Endodermal cell (in vitro differentiated cells): ENCODE results near the gene PRDM16. TPM values are rescaled to one million over a fixed set of nuclear protein-coding genes. Genes with fewer than 3 reads are reported as not detected.

ENCODE experiments used
- DNase-seq: peaks from one replicate; pipeline ENCODE4 v3.0.0-alpha.2; 2017
- H3K27ac ChIP-seq: 2 replicates; pipeline ENCODE4 v1.5.1; 2013; ENCODE audit warnings: mild to moderate bottlenecking, low read depth, low read length, moderate library complexity
- H3K27me3 ChIP-seq: 2 replicates; pipeline ENCODE4 v1.6.1; 2013; ENCODE audit warnings: mild to moderate bottlenecking, low read length, moderate library complexity; ENCODE audit not compliant: insufficient read depth, control insufficient read depth, poor library complexity, severe bottlenecking
- H3K36me3 ChIP-seq: 2 replicates; pipeline ENCODE4 v1.7.0; 2013; ENCODE audit warnings: mild to moderate bottlenecking, low read length, moderate library complexity; ENCODE audit not compliant: control insufficient read depth, insufficient read depth
- H3K4me1 ChIP-seq: one replicate; pipeline ENCODE4 v1.7.0; 2013; ENCODE audit warnings: low read length; ENCODE audit not compliant: control insufficient read depth, insufficient read depth
- H3K4me3 ChIP-seq: 2 replicates; pipeline ENCODE4 v1.5.1; 2013; ENCODE audit warnings: mild to moderate bottlenecking, low read length, moderate library complexity
- H3K9ac ChIP-seq: 2 replicates; pipeline ENCODE4 v1.6.1; 2013; ENCODE audit warnings: mild to moderate bottlenecking, low read length, moderate library complexity; ENCODE audit not compliant: poor library complexity, severe bottlenecking; ENCODE audit errors: extremely low read depth
- H3K9me3 ChIP-seq: 2 replicates; pipeline ENCODE4 v1.6.1; 2013; ENCODE audit warnings: mild to moderate bottlenecking, low read length, moderate library complexity; ENCODE audit not compliant: control insufficient read depth
- H3K27ac Mint-ChIP-seq: 2 replicates; pipeline ENCODE4 v1.8.0; 2020; ENCODE audit warnings: mixed read lengths
- H3K27me3 Mint-ChIP-seq: 2 replicates; pipeline ENCODE4 v1.8.0; 2021; ENCODE audit warnings: mild to moderate bottlenecking, mixed read lengths; ENCODE audit not compliant: insufficient read depth
- H3K36me3 Mint-ChIP-seq: 2 replicates; pipeline ENCODE4 v1.8.0; 2020; ENCODE audit warnings: low read depth, mixed read lengths
- H3K4me1 Mint-ChIP-seq: 2 replicates; pipeline ENCODE4 v1.8.0; 2020; ENCODE audit warnings: mixed read lengths
- H3K4me3 Mint-ChIP-seq: 2 replicates; pipeline ENCODE4 v1.8.0; 2020; ENCODE audit warnings: mild to moderate bottlenecking, moderate library complexity, mixed read lengths
- H3K9me3 Mint-ChIP-seq: 2 replicates; pipeline ENCODE4 v1.8.0; 2020; ENCODE audit warnings: mild to moderate bottlenecking, mixed read lengths
- CTCF ChIP-seq: fragments of 200-600 bp; sonication (generic); conservative IDR thresholded peaks from 2 replicates; pipeline ENCODE4 v1.5.0; 2021; ENCODE audit warnings: antibody characterized with exemption, mild to moderate bottlenecking
- WGBS, 2 experiments: methylation state at CpG; one replicate each; pipeline versions ENCODE4 v1.1.5 to v1.1.7; 2013; ENCODE audit warnings: missing lambda C conversion rate in 2 of 2, mixed read lengths in 1 of 2; ENCODE audit not compliant: insufficient coverage in 1 of 2, insufficient read length in 1 of 2; 5-methylcytosine and 5-hydroxymethylcytosine counted together
- total RNA-seq, 2 donors: library from RNA; stranded (reverse); fragmentation: NEBNext Ultra II Directional in 1 of 2; extraction: Animal tissue kit (Norgen Biotek cat#: 25700) in 1 of 2; gene quantifications; 2 replicates in 1 of 2; 3 replicates in 1 of 2; pipeline ENCODE4 v1.2.1, GENCODE V29; 2021

Gene PRDM16
- total RNA-seq, 2 donors from 2014 or later = 2.1 to 4.0 TPM

- WGBS, 2 experiments = 94 to 100% methylated on average over 2 to 3 of the region's 3 CpGs
- Mint-ChIP-seq H3K27me3 (no peaks in the 10 kb centered on the region), H3K4me1 (peaks cover 11% of the 10 kb centered on the region), H3K36me3 (no peaks in the 10 kb centered on the region), H3K4me3 (no peak overlapping the region), H3K9me3 (peaks cover 3% of the 10 kb centered on the region), H3K27ac (no peak overlapping the region)
- Histone ChIP-seq H3K9me3 (peaks cover 1% of the 10 kb centered on the region), H3K27ac (no peak overlapping the region), H3K9ac (no peak overlapping the region), H3K27me3 (no peaks in the 10 kb centered on the region), H3K4me3 (no peak overlapping the region), H3K4me1 (peaks cover 19% of the 10 kb centered on the region), H3K36me3 (no peaks in the 10 kb centered on the region)
- no peak for DNase-seq
- TF ChIP-seq CTCF = no peak
Measured at GRCh38 chr1:3349968-3350299, 280.9 kb downstream of the PRDM16 start.

GRCh38 chr1:3350506-3351261 is 281.7 kb downstream of the PRDM16 start:
- no peak for DNase-seq
- Histone ChIP-seq H3K9me3 (no peaks in the 10 kb centered on the region), H3K27me3 (no peaks in the 10 kb centered on the region), H3K4me3 (no peak overlapping the region), H3K27ac (peak overlapping the region; percentile 66), H3K4me1 (peaks cover 19% of the 10 kb centered on the region), H3K9ac (no peak overlapping the region), H3K36me3 (no peaks in the 10 kb centered on the region)
- WGBS, 2 experiments = 88 to 95% methylated on average over 13 to 20 of the region's 20 CpGs
- Mint-ChIP-seq H3K27ac (no peak overlapping the region), H3K4me1 (peaks cover 11% of the 10 kb centered on the region), H3K9me3 (no peaks in the 10 kb centered on the region), H3K36me3 (no peaks in the 10 kb centered on the region), H3K4me3 (no peak overlapping the region), H3K27me3 (no peaks in the 10 kb centered on the region)
- no peak for TF ChIP-seq CTCF

GRCh38 chr1:3351449-3352298 is 282.7 kb downstream of the PRDM16 start:
- no peak for DNase-seq

More at GRCh38 chr1:3351449-3352298, 282.7 kb downstream of the PRDM16 start:
- Histone ChIP-seq H3K9me3 (no peaks in the 10 kb centered on the region), H3K4me3 (no peak overlapping the region), H3K36me3 (no peaks in the 10 kb centered on the region), H3K27ac (peak overlapping the region; percentile 96), H3K9ac (no peak overlapping the region), H3K27me3 (no peaks in the 10 kb centered on the region), H3K4me1 (peaks cover 19% of the 10 kb centered on the region)
- no peak for TF ChIP-seq CTCF
- H3K9me3 Mint-ChIP-seq = no peaks in the 10 kb centered on the region
- H3K4me1 Mint-ChIP-seq = peaks cover 13% of the 10 kb centered on the region
- 46 to 56% methylated on average over 3 to 10 of the region's 11 CpGs for WGBS, 2 experiments
- no peaks in the 10 kb centered on the region for H3K27me3 Mint-ChIP-seq
- H3K4me3 Mint-ChIP-seq = no peak overlapping the region
- H3K27ac Mint-ChIP-seq = no peak overlapping the region
- no peaks in the 10 kb centered on the region for H3K36me3 Mint-ChIP-seq
